ENCODE measurements around the gene ZNF189. TPM values are rescaled to one million over a fixed set of nuclear protein-coding genes. Genes with fewer than 3 reads are reported as not detected.

The ZNF189 gene
- total RNA-seq = 20.7 TPM
- long read RNA-seq, partial matches to known transcripts = 0 of 7 reads
- long read RNA-seq, other reads (novel, unspliced or antisense) = 4 of 7 reads

DNA sequence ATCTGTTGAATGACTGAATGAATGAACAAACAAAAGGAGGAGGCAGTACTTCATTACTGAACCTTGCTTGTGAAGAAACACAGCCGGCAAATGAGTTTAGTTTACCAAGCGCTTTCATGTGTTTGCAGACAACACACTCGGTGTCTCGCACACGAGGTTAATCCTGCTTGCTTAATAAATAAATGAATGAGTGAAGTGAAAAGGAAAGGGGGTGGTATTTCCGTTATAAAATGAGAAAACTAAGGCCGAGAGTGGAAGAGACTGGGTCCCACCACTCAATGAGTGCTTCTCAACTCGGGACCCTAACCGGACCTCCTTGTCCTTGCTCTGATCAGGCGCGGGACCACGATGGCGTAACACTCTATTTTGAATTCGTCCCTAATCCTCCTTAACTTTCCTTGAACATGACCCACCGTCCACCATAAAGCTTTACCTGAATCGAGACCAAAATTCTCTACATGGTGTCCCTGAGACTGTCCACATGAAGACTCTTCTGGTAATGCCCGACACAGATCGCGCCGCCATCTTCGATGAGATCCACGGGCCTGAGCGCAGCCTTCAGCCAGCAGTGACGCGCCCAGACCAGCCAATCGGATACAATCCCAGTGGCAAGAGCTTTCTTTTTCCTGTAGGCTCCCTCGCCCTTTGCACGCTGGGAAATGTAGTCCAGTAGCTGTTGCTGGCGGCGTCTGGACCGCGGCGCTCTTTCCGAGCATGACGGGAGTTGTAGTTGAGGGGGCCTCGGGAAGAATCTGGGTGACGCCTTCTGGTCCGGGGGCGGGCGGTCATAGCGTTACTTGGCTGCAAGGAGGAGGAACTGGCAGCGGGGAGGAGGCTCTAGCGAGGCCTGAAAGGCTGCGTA, at the start of gene ZNF189, which contains the start of gene MRPL50:
TSS of gene ZNF189 (plus strand) at position 784 of the 862 bp plus-strand sequence. CDS start 306 bp downstream, outside the sequence.
TSS of gene MRPL50 (minus strand) at position 551 of the 862 bp plus-strand sequence. CDS start at position 525, 26 bp downstream.
- intact Hi-C loops (cut with DNase I) = no loop called here
- peak within 1 kb of the TSS; percentile 78 for H3K4me3 ChIP-seq
- no peaks in the 10 kb centered on the region for H3K27me3 ChIP-seq (ENCODE audit: low read depth)
- peak within 1 kb of the TSS; percentile 91 for H3K27ac ChIP-seq
- H3K9me3 ChIP-seq = peaks cover 11% of the 10 kb centered on the region
- ATAC-seq (peak; percentile 98 to 99), DNase-seq (peak; percentile 99)
- TF ChIP-seq, protein P1, sequence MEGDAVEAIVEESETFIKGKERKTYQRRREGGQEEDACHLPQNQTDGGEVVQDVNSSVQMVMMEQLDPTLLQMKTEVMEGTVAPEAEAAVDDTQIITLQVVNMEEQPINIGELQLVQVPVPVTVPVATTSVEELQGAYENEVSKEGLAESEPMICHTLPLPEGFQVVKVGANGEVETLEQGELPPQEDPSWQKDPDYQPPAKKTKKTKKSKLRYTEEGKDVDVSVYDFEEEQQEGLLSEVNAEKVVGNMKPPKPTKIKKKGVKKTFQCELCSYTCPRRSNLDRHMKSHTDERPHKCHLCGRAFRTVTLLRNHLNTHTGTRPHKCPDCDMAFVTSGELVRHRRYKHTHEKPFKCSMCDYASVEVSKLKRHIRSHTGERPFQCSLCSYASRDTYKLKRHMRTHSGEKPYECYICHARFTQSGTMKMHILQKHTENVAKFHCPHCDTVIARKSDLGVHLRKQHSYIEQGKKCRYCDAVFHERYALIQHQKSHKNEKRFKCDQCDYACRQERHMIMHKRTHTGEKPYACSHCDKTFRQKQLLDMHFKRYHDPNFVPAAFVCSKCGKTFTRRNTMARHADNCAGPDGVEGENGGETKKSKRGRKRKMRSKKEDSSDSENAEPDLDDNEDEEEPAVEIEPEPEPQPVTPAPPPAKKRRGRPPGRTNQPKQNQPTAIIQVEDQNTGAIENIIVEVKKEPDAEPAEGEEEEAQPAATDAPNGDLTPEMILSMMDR (IDR thresholded peaks at IDR 0.05) = no peak
- peaks cover 29% of the 10 kb centered on the region for H3K36me3 ChIP-seq
- H3K4me1 ChIP-seq = peaks cover 44% of the 10 kb centered on the region

DNA sequence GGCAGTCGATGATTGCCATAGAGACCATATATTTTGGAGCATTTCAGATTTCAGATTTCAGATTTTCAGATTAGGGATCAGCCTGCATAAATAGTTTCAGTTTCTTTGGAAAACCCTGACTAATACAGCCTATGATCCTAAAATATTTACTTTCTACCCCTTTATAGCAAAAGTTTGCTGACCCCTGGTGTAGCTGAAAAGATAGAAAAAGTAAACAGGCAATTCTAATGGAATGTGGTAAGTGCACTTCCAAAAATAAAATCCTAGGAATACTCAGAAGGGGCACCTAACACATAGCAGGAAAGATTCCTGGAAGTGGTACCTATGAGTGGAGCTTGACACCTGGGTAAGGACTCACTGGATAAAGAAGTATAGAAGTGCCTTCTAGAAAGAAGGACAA, 48.4 kb upstream of the ZNF189 start:
- Histone ChIP-seq H3K4me1 (no peaks in the 10 kb centered on the region), H3K27ac (no peak overlapping the region), H3K4me3 (no peak overlapping the region), H3K9me3 (no peaks in the 10 kb centered on the region), H3K36me3 (no peaks in the 10 kb centered on the region), H3K27me3 (ENCODE audit: low read depth) (no peaks in the 10 kb centered on the region)
- TF ChIP-seq, protein P1 (IDR thresholded peaks at IDR 0.05) = no peak
- DNase-seq = no peak
- no peak for ATAC-seq
- intact Hi-C loops (cut with DNase I) = no loop called here

DNA sequence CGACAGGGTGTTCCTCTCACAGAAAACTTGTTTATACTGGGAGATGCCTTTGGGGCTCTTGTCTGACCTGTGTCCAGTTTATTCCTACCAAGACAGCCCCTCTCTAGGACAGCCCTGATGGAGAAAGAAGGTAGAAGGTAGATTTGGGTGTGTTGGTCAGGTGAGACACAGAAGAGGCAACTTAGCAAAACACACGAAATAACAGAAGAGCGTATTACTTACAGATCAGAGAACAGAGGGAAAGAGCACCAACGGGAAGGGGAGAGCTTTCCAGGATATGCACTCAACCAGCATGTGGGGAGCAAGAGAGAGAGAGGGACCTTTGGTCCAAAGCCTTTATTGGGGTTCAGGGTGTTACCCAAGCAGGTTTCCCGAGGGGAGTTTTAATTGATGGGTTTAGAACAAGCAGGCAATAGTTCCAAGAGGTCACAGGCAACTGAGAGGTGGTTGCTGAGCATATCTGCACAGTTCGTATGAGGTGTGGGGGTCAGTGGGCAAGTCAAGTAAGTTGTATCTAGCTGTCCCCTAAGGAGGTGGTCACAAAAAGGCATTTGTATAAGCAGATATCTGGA, 45.7 kb upstream of the ZNF189 start:
- H3K9me3 ChIP-seq = no peaks in the 10 kb centered on the region
- H3K27ac ChIP-seq = no peak overlapping the region
- no peaks in the 10 kb centered on the region for H3K36me3 ChIP-seq
- ATAC-seq (no peak), DNase-seq (no peak)
- H3K4me1 ChIP-seq = no peaks in the 10 kb centered on the region
- H3K4me3 ChIP-seq = no peak overlapping the region
- intact Hi-C loops (cut with DNase I) = no loop called here
- H3K27me3 ChIP-seq (ENCODE audit: low read depth) = no peaks in the 10 kb centered on the region
- TF ChIP-seq, protein P1 (IDR thresholded peaks at IDR 0.05) = no peak

DNA sequence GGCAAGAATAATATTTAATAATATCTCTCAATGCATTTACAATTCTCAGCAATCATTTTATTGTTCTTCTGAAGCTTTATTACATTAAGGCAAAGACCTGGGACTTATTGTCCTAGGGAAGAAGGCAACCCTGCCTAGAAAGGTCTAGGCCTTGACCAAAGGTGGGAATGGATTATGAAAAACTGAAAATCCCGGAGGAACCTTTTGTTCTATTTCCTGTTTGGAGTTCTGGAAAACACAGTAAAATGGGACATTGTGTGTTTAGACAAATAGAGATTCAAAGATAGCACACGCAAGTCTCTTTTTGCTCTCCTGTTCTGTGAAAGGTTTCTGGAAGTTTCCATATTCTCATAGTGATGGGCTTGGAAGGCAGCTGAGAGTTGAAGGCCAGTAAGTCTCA, 45.0 kb upstream of the ZNF189 start:
- TF ChIP-seq, protein P1 (IDR thresholded peaks at IDR 0.05) = no peak
- H3K9me3 ChIP-seq = no peaks in the 10 kb centered on the region
- ATAC-seq (no peak), DNase-seq (no peak)
- H3K27me3 ChIP-seq (ENCODE audit: low read depth) = no peaks in the 10 kb centered on the region
- no peak overlapping the region for H3K27ac ChIP-seq
- no peaks in the 10 kb centered on the region for H3K36me3 ChIP-seq
- intact Hi-C loops (cut with DNase I) = no loop called here
- no peaks in the 10 kb centered on the region for H3K4me1 ChIP-seq
- no peak overlapping the region for H3K4me3 ChIP-seq

DNA sequence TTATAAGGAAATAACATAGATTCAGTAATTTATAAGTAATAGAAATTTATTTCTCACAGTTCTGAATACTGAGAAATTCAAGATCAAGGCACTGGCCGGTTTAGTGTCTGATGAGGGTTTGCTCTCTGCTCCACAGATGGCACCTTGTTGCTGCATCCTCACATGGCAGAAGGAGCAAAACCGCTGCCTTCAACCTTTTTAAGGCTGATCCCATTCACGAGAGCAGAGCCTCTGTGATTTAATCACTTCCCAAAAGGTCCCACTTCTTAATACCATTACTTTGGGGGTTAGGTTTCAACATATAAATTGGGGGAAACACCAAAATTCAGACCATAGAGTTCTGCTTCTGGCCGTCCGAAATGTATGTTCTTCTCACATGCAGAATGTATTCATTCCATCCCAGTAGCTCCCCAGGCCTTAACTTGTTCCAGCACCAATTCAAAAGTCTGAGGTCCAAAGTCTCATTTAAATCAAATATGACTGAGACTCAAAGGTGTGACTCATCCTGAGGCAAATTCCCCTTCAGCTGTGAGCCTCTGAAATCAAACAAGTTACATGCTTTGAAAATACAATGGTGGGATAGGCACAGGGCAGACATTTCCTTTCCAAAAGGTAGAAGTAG, 44.4 kb upstream of the ZNF189 start:
- intact Hi-C loops (cut with DNase I) = no loop called here
- no peak overlapping the region for H3K4me3 ChIP-seq
- ATAC-seq = no peak
- no peak for DNase-seq
- H3K27ac ChIP-seq = no peak overlapping the region
- H3K4me1 ChIP-seq = no peaks in the 10 kb centered on the region
- no peaks in the 10 kb centered on the region for H3K36me3 ChIP-seq
- H3K27me3 ChIP-seq (ENCODE audit: low read depth) = no peaks in the 10 kb centered on the region
- TF ChIP-seq, protein P1 (IDR thresholded peaks at IDR 0.05) = no peak
- H3K9me3 ChIP-seq = no peaks in the 10 kb centered on the region

Data from lower lobe of right lung (tissue), 2 donors.